Left ventricle myocardium inferior (tissue), 1 donor: ENCODE data around the gene HOXA6. TPM values are rescaled to one million over a fixed set of nuclear protein-coding genes. Genes with fewer than 3 reads are reported as not detected.

Source experiments
- DNase-seq: peaks from one replicate; pipeline ENCODE4 v3.0.0-alpha.2; 2020
- H3K27ac ChIP-seq: fragments of 200-600 bp; replicated peaks from 2 replicates; pipeline ENCODE4 v1.8.0; 2021
- H3K27me3 ChIP-seq: fragments of 200-600 bp; 2 replicates; pipeline ENCODE4 v1.8.0; 2021; ENCODE audit warnings: low read depth
- H3K36me3 ChIP-seq: fragments of 200-600 bp; 2 replicates; pipeline ENCODE4 v1.8.0; 2021
- H3K4me1 ChIP-seq: fragments of 200-600 bp; 2 replicates; pipeline ENCODE4 v1.8.0; 2021
- H3K4me3 ChIP-seq: fragments of 200-600 bp; 2 replicates; pipeline ENCODE4 v1.8.0; 2021; ENCODE audit warnings: mild to moderate bottlenecking, moderate library complexity
- H3K9me3 ChIP-seq: fragments of 200-600 bp; replicated peaks from 2 replicates; pipeline ENCODE4 v1.8.0; 2021
- CTCF ChIP-seq: fragments of 200-600 bp; IDR thresholded peaks from 2 replicates; pipeline ENCODE4 v1.8.0; 2021; ENCODE audit warnings: antibody characterized with exemption, mild to moderate bottlenecking, borderline replicate concordance
- intact Hi-C: fragments of 100-400 bp; cut with micrococcal nuclease; formaldehyde crosslinking; loops from one replicate; pipeline ENCODE4 v1.11.0; 2022
- total RNA-seq: library from RNA; stranded (reverse); fragmentation: NEBNext Ultra II Directional; extraction: Animal tissue kit (Norgen Biotek cat#: 25700); gene quantifications from one replicate; pipeline ENCODE4 v1.2.1, GENCODE V29; 2021
- donor health status: DM: no; HTN: yes; CAD: no; lungs with severe emphysema.

The HOXA6 gene
- total RNA-seq, 1 donor from 2014 or later, result not detected

GRCh38 chr7:27119412-27119911 lies 28.1 kb downstream of the HOXA6 start:
- H3K4me1 ChIP-seq, result peaks cover 19% of the 10 kb centered on the region

GRCh38 chr7:27118580-27118979 lies 29.0 kb downstream of the HOXA6 start:
- H3K27ac ChIP-seq, result peak overlapping the region; percentile 63
- peak overlapping the region; percentile 51 for H3K4me3 ChIP-seq

More at GRCh38 chr7:27119412-27119911, 28.1 kb downstream of the HOXA6 start:
- DNase-seq, result no peak
- no peak for TF ChIP-seq CTCF
- H3K9me3 ChIP-seq, result no peaks in the 10 kb centered on the region
- intact Hi-C loops, result no loop called here
- no peaks in the 10 kb centered on the region for H3K36me3 ChIP-seq
- H3K27ac ChIP-seq, result no peak overlapping the region
- H3K4me3 ChIP-seq, result no peak overlapping the region
- H3K27me3 ChIP-seq, result peaks cover 97% of the 10 kb centered on the region

GRCh38 chr7:27117887-27118491 lies 29.6 kb downstream of the HOXA6 start:
- Histone ChIP-seq H3K36me3 (no peaks in the 10 kb centered on the region), H3K27ac (peak overlapping the region; percentile 63), H3K4me3 (peak overlapping the region; percentile 51), H3K27me3 (peaks cover 97% of the 10 kb centered on the region), H3K4me1 (peaks cover 26% of the 10 kb centered on the region), H3K9me3 (no peaks in the 10 kb centered on the region)
- DNase-seq, result no peak
- intact Hi-C loops, result no loop called here
- no peak for TF ChIP-seq CTCF

More at GRCh38 chr7:27118580-27118979, 29.0 kb downstream of the HOXA6 start:
- peaks cover 97% of the 10 kb centered on the region for H3K27me3 ChIP-seq
- no peak for DNase-seq
- H3K36me3 ChIP-seq, result no peaks in the 10 kb centered on the region
- intact Hi-C loops, result no loop called here
- TF ChIP-seq CTCF, result no peak
- no peaks in the 10 kb centered on the region for H3K9me3 ChIP-seq
- peaks cover 21% of the 10 kb centered on the region for H3K4me1 ChIP-seq

- Histone ChIP-seq H3K4me1 (peaks cover 26% of the 10 kb centered on the region), H3K4me3 (peak overlapping the region; percentile 51), H3K36me3 (no peaks in the 10 kb centered on the region), H3K27me3 (peaks cover 97% of the 10 kb centered on the region), H3K27ac (peak overlapping the region; percentile 63), H3K9me3 (no peaks in the 10 kb centered on the region)
- TF ChIP-seq CTCF, result no peak
- intact Hi-C loops, result no loop called here
- no peak for DNase-seq
Measured at GRCh38 chr7:27116962-27117886, 30.4 kb downstream of the HOXA6 start.

GRCh38 chr7:27116031-27116961 lies 31.3 kb downstream of the HOXA6 start:
- DNase-seq, result no peak
- Histone ChIP-seq H3K27me3 (peaks cover 97% of the 10 kb centered on the region), H3K4me1 (peaks cover 26% of the 10 kb centered on the region), H3K36me3 (no peaks in the 10 kb centered on the region), H3K4me3 (peak overlapping the region; percentile 51), H3K9me3 (no peaks in the 10 kb centered on the region), H3K27ac (peak overlapping the region; percentile 63)
- TF ChIP-seq CTCF, result no peak
- intact Hi-C loops, result no loop called here
